RCC 7860 (cell line): ENCODE results near the gene RPGRIP1L.

Source experiments
- DNase-seq: peaks from one replicate; pipeline ENCODE4 v3.0.0-alpha.2; 2015; ENCODE audit warnings: low spot score
- FAIRE-seq: peaks from 2 replicates; lab custom pipeline; 2012; peaks lifted over from hg19 to GRCh38; lab: Jason Lieb, UNC

The RPGRIP1L gene

DNA sequence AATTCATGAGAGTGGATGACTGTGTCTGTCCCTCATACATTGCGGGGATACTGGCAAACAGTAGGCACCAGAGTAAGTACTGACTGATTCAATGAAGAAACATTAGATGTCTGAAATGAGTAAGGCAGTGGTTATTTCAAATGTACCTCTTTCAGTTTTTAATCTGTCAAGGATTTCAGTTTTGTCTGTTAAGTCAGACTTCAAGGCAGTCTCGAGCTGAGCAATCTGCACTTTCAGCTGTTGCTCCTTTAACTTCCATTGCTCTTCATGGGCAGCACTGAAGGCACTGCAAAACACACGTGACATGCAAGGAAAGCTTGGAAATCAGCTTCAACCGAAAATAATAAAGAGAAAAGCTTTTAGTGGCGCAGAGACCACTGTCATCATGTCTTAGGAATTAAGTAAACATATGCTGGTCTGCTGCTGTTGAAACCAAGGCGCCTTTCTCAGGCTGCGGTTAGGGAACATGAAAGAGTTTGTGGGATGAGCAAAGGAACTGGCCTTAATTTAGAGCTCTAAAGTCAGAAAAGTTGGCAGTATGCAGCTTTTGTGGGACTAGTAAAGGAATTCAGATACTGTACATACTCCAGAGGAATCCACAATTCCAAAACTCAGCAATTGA lies 38.8 kb downstream of the RPGRIP1L start:
- FAIRE-seq: no peak
- DNase-seq: no peak

DNA sequence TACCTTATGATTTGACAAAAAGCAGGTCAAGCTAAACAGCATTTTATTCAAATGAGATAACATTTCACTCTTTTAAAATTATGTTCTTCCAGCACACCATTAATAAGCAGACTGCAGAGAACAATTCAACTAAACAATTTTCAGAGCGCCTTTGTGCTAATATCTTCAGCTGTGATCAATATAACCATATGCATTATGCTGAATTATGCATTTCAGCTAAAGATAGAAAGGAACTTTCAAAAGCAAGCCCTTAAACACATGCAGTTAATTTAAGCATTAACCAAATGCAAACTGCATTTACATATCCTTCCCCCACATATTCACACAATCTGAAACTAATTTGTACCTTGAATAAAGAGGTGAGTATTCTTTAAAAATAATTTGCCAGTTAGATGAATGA lies 41.6 kb downstream of the RPGRIP1L start:
- no peak for FAIRE-seq

DNA sequence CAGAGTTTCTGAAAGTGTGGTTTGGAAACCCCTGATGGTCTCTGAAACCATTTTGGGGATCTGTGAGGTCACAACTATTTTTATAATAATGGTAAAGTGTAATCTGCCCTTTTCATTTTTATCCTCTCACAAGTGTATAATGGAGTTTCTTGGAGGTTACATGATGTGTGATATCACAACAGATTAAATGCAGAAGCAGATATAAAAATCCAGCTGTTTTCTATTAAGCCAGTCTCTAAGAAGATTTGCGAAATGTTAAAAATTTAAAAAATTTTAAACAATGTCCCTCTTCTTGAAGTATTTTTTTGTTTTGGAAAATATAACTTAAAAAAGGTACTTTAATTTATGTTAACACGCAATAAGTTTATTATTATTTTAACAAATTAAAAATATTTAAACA lies 48.7 kb downstream of the RPGRIP1L start:
- DNase-seq (no peak), FAIRE-seq (peak; percentile 36)

More for the DNA sequence above, 41.6 kb downstream of the RPGRIP1L start:
- no peak for DNase-seq

DNA sequence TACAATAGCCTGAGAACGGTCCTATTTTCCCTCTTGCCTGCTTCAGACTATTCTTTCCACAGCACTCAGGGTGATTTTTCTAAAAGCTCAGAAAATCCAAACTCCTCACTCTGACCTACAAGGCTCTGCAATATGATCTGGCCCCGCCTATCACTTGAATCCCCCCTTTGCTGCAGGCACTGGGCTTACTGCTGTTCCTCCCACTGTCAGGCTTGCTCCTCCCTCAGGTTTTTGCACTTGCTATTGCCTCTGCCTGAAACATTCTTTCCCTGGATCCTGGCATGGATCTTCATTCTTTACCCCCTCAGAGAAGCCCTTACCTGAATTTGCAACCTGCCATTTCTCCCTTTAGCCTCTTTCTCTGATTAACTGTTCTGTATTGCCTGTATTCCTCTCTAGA lies 52.3 kb downstream of the RPGRIP1L start:
- DNase-seq (no peak), FAIRE-seq (no peak)

DNA sequence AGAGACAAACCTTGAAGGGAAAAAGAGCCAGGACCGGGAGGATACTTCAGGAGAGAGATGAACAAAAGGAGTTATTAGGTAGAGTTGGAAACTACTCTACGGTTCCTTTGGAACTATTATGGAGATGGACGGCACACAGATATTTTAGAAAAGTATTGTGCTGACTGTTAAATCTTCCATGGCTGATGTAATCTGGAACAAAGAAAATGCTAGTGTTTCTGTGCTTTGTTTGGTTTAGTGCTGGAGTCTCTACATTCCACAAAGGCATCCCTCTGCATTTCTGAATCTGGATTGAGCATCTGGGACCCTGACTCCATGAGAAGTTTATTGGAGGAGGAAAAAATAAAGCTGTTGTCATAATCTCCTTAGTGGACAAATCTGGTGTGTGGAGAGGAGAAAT lies 57.2 kb downstream of the RPGRIP1L start:
- DNase-seq (no peak), FAIRE-seq (no peak)

DNA sequence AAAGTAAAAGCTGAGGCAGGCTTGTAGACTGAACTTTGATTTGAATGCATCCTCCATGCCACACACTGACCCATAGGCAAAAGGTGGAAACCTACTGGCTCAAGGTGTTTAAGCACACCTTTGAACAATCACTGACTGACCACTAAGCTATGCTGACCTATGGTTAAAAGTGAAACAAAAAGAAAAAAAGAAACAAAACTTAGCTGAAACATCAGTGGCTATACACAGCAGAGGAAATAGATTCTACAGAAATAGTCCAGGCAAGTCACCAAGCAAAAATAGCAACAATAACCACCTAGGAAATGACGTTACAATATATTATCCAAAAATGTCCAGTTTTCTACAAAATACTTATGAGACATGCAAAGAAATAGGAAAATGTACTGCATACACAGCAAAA lies 60.2 kb downstream of the RPGRIP1L start:
- FAIRE-seq (no peak), DNase-seq (no peak)

DNA sequence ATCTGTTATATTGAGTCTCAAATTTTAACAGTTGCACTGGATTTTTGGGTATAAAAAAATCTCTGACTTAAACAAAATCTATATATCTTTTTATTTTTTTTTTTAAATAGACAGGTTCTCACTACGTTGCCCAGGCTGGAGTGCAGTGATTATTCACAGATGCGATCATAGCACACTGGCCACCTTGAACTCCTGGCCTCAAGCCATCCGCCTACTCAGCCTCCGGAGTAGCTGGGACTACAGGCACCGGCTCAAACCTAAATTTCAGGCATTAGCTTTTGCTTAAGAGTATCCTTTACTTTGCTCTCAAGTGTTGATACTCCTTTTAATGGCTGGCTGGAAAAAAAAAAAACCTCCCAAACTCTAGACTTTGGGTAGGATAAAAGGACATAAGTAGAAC lies 61.6 kb downstream of the RPGRIP1L start:
- FAIRE-seq (no peak), DNase-seq (no peak)

DNA sequence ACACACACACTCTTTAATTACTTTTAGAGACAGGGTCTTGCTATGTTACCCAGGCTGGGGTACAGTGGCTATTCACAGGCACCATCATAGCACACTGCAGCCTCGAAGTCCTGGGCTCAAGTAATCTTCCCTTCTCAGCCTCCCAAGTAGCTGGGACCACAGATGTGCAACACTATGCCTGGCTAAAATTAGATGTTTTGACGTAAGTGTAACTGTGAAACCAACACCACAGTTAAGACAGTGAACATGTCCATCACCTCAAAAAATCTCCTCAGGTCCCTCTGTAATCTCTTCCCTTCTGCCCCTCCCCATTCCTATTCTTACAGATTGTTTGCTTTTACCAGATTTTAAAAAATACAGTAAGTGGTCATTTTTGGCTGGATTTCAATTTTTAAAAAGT lies 66.7 kb downstream of the RPGRIP1L start:
- no peak for FAIRE-seq

DNA sequence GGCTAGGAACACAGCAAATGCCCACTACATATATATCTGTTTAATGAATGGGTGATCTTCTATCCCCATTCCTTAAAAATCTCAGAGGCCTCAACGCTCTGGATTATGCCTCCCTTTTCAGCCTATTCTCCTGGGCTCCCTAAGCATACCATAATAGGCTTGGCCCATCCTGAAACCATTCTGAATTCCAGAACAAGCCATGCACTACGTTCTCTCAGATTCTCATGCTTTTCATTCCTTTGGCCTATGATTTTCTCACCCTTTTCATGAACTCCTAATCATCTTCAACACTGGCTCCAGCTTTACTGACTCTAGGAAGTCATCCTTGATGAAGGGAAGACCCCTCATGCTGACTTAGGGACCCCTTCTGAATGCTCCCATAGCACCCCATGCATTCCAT lies 71.1 kb downstream of the RPGRIP1L start:
- DNase-seq: no peak
- FAIRE-seq: no peak

More for the DNA sequence above, 66.7 kb downstream of the RPGRIP1L start:
- DNase-seq: no peak

DNA sequence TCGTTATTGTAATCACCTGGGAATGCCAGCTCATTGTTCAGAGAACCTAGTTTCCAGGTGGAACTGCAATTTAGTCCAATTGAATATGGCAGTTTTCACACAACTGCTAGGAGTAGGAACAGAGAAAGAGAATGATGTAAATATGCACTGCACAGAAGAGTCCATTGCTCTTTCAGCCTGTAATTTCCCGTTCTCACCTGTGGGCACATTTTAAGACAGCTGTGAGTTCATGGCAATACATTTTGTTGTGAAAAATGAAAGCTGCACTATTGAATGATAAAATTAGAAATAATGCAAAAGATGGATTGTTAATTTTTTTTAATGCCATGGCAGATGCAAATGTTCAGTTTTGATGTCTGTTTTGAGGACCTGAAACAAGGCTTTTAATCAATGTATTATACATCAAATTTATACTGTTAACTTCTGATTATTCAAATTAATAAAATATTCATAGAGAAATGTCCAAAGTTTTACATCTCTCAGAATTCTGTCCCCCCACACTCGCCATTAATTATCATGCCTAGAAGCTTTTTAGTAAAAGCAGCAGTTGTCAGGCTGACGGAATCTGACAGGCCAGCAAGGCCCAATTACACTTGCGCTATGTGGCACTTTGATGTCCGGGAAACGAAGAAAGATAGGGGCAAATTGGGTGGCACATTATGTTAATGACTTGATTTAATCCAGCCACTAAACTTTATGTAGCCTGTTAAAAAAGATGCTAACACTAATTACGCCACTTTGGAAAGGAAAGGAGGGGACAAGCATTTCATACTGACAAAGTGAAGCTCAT lies 72.2 kb downstream of the RPGRIP1L start:
- FAIRE-seq: no peak
- DNase-seq: no peak

DNA sequence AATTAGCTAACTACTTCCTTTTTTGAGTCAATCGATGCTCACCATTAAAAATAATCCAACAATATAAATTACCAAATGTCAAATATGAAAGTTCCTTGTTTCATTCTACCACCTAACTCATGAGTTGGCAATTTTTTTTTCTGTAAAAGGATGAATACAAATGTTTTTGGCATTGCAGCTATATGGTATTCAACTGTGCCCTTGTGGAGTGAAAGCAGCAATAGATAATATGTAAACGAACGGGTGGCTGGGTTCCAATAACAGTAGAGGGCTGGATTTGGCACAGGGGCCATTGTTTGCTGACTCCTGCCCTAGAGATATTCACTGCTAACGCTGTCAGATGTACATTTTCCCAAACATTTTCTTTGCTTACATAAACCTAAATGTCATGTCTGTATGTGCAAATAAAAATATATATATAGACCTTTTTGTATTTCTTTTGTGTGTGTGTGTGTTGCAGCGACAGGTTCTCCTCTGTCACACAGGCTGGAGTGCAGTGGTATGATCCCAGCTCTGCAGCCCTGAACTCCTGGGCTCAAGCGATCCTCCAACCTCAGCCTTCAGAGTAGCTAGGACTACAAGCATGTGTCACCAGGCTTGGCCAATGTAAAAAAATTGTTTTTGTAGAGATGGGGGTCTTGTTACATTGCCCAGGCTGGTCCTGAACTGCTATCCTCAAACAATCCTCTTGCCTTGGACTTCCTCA lies 73.9 kb downstream of the RPGRIP1L start:
- no peak for FAIRE-seq
- DNase-seq: no peak

DNA sequence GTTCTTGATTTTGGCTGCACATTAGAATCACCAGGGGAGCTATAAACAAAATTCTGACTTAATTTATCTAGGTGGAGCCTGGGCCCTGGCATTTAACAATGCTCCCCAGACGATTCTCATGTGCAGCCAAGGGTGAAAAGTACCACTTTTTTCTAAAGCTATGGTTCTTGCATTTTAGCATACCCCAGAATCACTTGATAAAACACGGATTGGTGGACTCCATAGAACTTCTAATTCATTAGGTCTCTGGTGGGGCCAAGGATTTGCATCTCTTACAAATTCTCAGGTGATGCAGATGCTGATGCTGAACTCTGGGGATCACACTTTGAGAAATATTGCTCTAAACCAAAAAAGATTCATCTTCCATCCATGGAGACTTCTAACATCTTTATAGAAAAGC lies 74.5 kb downstream of the RPGRIP1L start:
- DNase-seq: no peak
- FAIRE-seq: no peak

DNA sequence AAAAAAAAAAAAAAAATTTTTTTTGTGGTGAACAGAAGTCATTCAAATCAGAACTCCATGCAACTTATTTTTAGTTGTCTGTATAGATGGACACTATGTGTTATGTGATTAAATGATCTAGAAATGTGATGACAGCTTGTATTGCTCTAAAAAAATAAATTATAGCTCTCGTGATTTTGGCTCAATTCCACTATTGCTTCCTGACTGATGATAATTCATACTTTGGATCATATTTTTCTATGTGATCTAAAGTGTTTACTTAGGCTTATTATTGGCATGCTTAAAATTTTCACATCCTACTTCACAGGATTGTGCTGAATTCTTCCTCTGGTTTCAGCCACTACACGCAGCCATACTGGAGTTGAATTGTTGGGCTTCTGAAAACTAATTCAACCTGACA lies 76.8 kb downstream of the RPGRIP1L start:
- DNase-seq: no peak
- no peak for FAIRE-seq

DNA sequence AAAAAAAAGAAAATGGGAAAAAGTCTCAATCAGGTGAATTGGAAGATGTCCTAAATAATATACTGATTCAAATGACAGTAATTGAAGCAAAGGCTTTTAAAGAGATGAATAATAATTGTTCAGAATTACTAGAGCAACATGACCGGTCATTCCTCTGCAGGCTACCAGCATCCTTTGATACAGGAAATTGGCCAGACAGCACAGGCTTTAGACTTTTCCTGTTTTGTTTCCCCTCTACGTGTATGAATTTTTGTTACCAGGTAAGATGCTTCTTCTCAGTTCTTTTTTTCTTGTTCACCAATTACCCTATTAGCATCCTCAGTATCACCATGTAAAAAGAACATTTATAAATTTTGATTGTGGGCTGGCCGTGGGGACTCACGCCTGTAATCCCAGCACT lies 77.5 kb downstream of the RPGRIP1L start:
- no peak for FAIRE-seq
- DNase-seq: no peak

DNA sequence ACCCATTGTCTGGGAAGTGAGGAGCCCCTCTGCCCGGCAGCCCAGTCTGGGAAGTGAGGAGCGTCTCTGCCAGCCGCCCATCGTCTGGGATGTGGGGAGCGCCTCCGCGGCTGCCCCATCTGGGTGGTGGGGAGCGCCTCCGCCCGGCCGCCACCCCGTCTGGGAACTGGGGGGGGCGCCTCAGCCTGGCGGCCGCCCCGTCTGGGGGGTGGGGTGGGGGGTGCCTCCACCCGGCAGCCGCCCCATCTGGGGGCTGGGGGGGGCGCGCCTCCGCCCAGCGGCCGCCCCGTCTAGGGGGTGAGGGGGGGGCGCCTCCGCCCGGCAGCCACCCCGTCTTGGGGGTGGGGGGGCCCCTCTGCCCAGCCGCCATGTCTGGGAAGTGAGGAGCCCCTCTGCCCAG lies 78.4 kb downstream of the RPGRIP1L start:
- FAIRE-seq (no peak), DNase-seq (no peak)

DNA sequence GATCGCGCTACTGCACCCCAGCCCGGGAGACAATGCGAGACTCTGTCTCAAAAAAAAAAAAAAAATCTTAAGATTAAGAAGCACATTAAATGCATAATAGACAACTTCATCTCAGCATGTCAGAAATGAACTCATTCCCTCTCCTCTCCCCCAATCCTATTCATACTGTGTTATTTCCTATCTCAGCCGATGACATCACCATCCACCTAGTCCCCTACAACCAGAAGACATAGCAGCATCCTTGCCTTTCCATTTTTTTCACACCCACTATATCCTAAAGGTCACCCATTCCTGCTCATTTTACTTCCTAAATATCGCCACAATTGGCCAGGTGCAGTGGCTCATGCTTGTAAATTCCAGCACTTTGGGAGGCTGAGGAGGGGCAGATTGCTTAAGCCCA lies 81.3 kb downstream of the RPGRIP1L start:
- no peak for FAIRE-seq

DNA sequence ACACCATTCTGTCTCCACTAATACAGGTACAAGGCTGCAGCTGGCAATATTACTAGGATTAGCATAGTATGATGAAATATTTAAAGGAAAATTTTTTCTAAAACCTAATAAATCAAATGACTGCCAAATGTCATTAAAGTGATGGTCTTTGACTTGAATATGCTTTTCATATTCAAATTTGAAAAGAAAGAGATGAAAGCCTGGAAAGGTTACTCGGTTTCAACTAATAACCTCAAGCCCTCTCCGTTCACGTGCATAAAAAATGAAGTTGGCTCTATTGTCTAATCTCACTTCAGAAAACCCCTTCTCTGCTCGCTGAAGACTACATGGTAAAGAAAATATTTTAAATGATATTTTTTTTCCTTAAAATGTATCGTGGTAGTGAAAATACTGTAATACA lies 83.2 kb downstream of the RPGRIP1L start:
- DNase-seq (no peak), FAIRE-seq (no peak)

More for the DNA sequence above, 81.3 kb downstream of the RPGRIP1L start:
- DNase-seq: no peak

DNA sequence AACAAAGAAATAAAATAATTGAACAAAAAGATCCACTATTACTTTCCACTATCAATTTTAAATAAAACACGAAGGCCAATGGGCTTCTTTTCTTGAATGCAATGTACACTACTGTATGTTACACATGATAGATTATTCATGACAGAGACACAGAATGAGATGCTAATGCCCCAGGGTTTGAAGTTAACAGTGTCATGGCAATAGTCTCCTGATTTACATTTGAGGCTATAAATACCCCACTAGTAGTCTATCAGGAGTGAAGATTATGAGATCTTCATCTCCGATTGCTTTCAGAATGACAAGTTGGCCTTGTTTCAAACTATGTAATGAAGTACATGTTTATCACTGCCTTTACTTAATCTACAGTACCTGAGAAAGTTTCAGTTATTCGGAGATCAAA lies 84.4 kb downstream of the RPGRIP1L start:
- no peak for FAIRE-seq
- no peak for DNase-seq

DNA sequence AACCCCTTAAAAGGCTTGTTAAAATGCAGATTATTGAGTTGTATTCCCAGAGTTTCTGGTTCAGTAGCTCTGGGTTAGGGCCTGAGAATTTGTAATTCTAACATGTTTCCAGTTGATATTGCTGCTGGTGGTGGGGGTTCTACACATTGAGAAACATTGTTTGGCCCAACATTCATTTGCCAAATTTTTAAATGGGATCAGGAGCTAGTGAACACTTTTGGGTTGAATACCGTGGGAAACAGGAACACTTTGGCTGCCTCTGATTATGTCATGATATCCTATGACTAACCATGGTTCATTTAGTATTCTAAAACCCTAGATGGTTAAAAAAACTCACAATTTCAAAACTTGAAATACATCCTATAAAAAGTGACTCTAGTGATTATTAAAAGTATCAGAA lies 89.3 kb downstream of the RPGRIP1L start:
- FAIRE-seq (no peak), DNase-seq (no peak)

DNA sequence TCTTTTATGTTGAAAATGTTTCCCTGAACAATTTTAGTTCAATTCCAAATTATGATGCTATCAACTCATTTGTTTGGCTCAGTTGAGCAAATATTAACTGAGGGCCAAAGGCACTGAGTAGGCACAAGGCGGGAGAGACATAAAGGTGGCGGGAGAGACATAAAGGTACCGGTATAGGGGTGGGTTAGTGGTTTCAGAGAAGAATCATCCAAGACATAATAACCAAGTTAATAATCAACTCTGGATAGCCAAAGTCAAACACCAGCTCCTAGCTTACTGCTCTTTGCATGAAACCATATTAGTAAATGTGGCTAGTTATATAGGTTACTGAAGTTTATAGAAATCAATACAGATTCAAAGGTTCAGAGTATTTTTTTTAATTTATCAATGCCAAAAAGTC lies 91.7 kb downstream of the RPGRIP1L start:
- FAIRE-seq (peak; percentile 63), DNase-seq (peak; percentile 15)

DNA sequence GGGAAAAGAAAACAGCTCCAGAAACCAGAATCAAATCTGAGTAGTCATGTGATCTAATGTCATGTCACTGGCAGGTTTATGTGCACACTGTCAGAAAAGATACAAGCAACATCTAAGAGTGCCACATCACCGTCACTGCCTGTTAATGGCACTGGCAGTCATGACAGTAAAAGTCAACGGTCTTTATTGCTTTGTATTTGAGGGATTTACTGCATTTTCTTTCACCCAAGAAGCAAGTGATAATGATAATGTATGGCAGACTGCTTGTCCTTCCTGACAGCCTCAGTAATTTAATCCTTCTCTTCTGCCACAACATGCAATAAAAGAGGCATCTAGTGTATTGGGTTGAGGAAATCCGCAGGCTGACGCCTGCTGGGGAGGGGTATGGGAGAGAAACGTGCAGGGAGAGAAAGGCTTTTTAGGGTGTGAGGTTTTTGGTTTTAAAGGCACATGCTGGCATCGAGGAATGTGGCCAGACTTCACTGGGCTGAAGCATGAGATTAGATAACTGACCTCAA lies 92.4 kb downstream of the RPGRIP1L start:
- DNase-seq (no peak), FAIRE-seq (no peak)

DNA sequence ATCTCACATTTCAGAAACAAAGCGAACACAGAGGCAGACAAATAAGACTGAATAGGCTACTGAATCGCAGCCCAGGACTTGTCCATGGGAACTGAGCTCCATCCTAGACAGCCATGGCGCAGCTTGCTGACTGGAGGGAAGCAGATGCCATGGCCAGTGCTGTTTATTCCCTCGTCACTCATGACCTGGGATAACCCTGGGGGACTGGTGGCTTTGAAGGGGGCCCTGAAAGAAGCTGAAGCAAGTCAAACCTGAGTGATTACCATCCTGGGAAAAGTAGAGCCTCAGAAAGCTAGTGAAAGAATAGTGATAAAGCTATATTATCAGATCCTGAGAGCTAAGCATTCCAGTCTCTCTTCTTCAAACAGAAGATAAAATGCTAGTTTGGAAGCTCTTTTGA lies 94.1 kb downstream of the RPGRIP1L start:
- FAIRE-seq (no peak), DNase-seq (no peak)
